HG02970 (cell line): Measurements from ENCODE around the gene RAB1A.
A peak's percentile ranks its signal among the peaks of the same experiment; 100 is the strongest.
"Not testable (repeated sequence)": the region's sequence is repeated elsewhere in the genome, so short reads cannot be mapped to it uniquely, and the experiment has no call there.

ENCODE experiments used
- ATAC-seq: cut with Tn5 transposase; IDR thresholded peaks from one replicate; pipeline ENCODE4 v1.9.1; 2021; ENCODE audit warnings: mild to moderate bottlenecking, moderate library complexity, moderate number of reproducible peaks; ENCODE audit not compliant: unreplicated experiment, low FRiP score

RAB1A gene

DNA sequence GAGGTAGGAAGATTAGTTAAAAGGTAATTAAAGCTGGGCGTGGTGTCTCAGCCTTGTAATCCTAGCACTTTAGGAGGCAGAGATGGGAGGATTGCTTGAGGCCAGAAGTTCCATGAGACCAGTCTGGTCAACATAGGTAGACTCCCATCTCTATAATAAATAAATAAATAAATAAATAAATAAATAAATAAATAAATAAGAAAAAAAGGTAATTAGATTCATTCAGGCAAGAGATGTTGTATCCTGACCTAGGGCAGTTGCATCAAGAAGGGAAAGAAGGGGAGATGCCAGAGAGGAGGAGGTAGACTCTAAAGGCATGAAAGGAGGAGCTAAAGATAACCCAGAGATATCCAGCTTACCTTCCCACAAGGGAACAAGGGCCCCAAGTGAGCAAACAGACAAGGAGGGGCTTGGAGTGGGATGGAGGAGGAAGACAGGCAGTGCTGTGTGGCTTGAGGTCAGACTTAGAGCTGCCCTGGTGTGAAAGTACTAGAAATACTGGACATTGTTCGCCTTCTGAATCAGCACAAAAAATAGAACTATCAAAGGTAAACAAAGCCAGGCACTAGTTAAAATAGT, 7.4 kb upstream of the RAB1A start:
- no peak for ATAC-seq

DNA sequence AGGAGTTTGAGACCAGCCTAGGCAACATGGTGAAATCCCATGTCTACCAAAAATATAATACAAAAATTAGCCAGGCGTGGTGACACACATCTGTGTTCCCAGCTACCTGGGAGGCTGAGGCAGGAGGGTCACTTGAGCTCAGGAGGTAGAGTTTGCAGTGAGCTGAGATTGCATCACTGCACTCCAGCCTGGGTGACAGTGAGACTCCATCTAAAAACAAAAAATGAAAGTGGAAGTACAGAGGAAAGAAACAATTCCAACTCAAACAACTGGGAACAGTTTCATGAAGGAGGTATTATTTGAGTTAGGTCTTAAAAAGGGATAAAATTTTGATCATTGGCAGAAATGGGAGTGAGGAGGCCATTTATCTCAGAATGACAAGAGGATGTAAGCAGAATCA, 6.3 kb upstream of the RAB1A start:
- ATAC-seq = no peak

- no peak for ATAC-seq
Observed at GRCh38 chr2:65134158-65134557, 4.3 kb upstream of the RAB1A start.

DNA sequence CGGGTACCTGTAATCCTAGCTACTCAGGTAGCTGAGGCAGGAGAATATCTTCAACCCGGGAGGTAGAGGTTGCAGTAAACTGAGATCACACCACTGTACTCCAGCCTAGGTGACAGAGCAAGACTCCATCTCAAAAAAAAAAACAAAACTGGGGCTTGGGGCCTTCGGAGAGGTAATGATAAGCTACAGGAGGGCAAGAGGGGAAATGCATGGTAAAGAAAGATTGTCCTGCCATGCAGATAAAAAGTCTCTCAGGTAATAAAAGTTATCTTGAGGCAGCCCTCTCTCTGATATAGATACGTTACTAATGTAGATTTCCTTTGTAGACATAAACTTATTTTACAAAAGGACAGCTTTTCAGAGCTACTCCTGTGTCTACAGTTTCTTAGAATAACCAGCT, 3.7 kb upstream of the RAB1A start:
- no peak for ATAC-seq

DNA sequence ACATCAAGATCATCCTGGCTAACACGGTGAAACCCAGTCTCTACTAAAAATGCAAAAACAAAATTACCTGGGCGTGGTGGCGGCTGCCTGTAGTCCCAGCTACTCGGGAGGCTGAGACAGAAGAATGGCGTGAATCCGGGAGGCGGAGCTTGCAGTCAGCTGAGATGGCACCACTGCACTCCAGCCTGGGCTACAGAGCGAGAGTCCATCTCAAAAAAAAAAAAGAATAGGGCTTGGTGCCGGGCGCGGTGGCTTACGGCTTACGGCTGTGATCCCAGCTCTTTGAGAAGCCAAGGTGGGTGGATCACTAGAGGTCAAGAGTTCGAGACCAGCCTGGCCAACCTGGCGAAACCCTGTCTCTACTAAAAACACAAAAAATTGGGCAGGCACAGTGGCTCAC, 3.0 kb upstream of the RAB1A start:
- not testable (repeated sequence) for ATAC-seq

DNA sequence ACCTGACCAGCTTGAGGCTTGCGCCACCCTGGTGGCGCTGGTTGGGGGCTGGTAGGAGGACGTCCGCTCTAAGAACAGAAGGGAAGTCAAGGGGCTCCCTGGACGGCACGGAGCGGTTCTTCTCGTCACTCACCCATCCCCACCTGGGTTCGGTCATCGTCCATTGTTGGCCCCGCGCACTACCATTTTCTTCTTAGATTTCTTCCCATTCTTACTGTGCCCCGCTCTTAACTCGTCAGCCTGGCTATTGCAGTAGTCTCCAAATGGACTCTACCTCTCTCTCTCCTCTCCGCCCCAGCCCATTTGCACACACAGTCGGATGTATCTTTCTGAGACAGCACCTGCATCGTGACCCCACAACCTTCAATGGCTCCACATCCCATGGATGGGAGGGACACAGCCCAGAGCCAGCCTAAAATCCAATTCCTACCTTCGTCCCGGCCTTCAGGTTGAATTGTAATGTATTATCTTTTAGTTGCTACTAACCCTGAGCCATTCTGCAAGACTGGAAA, 814 bp upstream of the RAB1A start:
- peak; percentile 5 for ATAC-seq

DNA sequence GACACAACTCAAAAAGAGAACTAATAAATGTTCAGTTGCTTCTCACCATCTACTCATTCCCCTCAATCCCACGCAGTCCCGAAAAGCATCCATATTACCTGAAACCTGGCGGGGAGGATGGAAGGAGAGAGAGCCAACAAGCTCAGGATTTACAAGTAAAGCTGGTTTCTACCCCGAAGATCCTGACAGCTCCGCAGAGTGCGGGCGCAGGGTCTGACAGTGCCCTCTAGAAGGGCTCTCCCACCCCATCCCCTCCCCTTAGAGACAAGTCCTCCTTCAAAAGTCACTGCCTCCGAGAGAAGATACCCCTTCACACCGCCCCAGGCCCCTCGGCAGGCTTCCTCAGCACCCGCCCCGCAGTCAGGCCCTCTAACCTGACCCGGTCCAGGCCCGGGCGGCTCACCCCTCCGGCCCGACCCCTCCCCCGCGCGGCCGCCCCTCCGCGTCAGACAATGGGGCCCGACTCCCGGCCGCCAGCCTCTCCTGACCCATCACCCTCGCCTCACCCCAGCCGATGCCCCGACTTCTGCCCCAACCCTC, 550 bp downstream of the RAB1A start:
- peak; percentile 2 for ATAC-seq

GRCh38 chr2:65128297-65129190, 1.4 kb downstream of the RAB1A start:
- ATAC-seq = no peak

- not testable (repeated sequence) for ATAC-seq
Observed at GRCh38 chr2:65125457-65125856, 4.4 kb downstream of the RAB1A start.

- no peak for ATAC-seq
Observed at GRCh38 chr2:65122313-65122712, 7.6 kb downstream of the RAB1A start.

DNA sequence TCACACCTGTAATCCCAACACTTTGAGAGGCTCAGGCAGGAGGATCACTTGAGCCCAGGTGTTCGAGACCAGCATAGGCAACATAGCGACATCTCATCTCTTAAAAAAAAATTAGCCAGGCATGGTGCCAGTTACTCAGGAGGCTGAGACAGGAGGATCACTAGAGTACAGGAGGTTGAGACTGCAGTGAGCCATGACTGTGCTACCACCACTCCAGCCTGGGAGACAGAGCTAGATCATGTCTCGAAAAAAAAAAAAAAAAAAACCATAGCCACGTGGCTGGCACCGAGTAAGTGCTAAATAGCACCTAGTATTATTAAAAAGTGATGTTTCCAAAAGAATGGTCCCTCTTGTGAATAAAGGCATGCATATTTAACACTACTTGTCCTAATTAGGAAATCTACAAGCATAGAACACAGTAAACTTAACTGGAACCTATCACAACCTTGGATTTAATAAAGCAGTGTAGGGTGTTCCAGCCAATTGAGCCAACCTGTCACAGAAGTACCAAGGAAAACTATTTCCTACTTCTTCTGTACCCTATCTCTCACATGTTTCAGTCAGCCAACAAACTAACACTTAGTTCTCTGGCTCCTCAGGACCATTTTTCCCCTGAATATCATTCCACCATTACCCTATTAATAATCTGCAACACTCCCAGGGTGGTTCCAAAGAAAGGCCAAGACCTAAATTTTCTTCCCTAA, 8.8 kb downstream of the RAB1A start:
- no peak for ATAC-seq

DNA sequence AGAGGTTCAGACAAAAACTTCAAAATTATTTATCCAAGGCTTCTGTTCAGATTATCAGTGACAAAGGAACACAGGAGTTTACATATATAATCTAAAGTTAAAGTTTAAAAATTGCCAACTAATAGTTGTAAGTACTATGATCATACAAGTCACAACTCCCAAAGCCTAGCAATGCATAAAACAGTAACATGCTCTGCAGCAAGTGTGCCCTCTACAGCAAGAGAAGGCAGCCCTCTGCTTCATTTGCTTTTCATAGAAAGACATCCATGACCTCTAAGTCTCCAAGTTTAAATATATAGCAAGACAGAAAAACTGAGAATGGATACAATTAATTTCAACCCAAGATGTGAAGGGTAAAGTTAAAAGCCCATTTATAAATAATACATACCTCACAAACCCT, 13.3 kb downstream of the RAB1A start:
- ATAC-seq = no peak

- no peak for ATAC-seq
Observed at GRCh38 chr2:65114921-65115320, 15.0 kb downstream of the RAB1A start.

DNA sequence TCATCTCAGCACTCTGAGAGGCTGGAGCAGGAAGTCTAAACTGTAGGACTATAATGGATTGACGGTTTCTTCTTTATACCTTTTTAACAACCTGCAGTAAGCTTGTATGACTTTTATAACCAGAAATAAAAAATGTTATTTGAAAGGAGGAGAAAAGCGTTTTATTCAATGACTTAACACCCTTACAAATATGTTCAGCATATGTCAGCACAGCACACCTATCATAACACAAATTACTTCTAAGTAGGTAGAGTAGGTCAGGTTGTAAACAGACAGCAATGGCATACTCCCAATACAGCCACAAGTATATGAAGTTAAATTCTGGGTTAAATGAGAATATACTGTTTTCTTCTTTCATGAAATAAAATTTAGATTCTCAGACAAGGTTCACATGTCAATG, 16.1 kb downstream of the RAB1A start:
- ATAC-seq = no peak

- no peak for ATAC-seq
Observed at GRCh38 chr2:65113229-65113628, 16.7 kb downstream of the RAB1A start.

DNA sequence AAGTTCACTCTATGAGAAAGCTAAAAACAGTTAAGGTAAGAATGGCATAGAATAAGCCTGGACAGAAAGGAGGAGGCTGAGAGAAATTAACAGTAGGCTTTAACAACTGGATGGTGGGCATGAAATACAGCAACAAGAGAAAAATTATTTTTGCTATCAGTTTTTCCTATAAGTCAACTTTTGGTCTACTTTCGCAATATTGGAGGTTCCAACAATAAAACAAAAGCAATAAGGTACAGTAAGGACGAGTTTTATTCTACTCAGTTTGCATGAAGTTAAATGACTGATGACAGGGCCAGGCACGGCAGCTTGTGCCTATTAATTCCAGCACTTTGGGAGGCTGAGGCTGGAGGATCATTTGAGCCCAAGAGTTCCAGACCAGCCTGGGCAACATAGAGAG, 17.3 kb downstream of the RAB1A start:
- ATAC-seq = no peak

GRCh38 chr2:65108780-65109179, 21.1 kb downstream of the RAB1A start:
- no peak for ATAC-seq

GRCh38 chr2:65107530-65107929, 22.4 kb downstream of the RAB1A start:
- ATAC-seq = no peak

DNA sequence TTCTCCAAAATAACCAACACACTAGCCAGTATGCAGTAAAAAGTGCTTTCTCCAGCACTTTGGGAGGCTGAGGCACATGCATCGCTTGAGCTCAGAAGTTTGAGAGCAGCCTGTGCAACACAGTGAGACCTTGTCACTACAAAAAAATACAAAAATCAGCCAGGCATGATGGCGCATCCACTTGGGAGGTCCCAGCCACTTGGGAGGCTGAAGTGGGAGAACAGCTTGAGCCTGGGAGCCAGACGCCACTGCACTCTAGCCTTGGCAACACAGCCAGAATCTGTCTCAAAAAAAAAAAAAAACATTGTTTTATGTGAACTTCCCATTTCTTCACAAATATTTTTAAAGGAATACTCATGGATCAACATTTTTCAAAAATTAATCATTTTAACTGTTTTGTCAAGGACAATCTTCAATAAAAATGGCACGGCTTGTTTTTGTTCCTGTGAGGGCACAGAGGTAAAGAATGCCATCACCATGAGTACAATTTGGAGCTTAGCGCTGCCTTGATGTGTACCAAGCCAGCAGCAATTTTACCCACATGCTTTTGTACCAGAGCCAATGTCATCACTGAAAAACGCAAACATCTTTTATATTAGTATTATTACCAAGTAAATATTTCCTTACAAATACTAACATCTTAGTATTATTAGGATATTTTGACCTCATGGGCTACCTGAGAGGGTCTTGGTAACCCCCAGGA, 26.7 kb downstream of the RAB1A start:
- ATAC-seq = no peak

- ATAC-seq = no peak
Observed at GRCh38 chr2:65101071-65101470, 28.8 kb downstream of the RAB1A start.
